HepG2 (cell line): ENCODE measurements around the gene TRPT1. TPM values are rescaled to one million over a fixed set of nuclear protein-coding genes. Genes with fewer than 3 reads are reported as not detected.

Experiments used
- ASH2L ChIP-seq: fragments of 300-600, 200-600 bp; sonication (generic); IDR thresholded peaks from 2 replicates; pipeline ENCODE4 v1.7.0; 2017; ENCODE audit warnings: low read depth, mild to moderate bottlenecking, moderate library complexity, mixed read lengths, low read length; ENCODE audit not compliant: insufficient read length
- ATF3 ChIP-seq: sonication (generic); formaldehyde crosslinking; IDR thresholded peaks from 2 replicates; pipeline ENCODE4 v1.4.0; 2020; ENCODE audit warnings: missing genetic modification reagents
- BHLHE40 ChIP-seq: IDR thresholded peaks from 2 replicates; pipeline ENCODE4 v1.6.1; 2011; ENCODE audit warnings: low read length, improper control_type of control experiment
- BRCA1 ChIP-seq: sonication (generic); formaldehyde crosslinking; IDR thresholded peaks from 2 replicates; pipeline ENCODE4 v1.4.0; 2020; ENCODE audit warnings: missing genetic modification reagents
- DR1 ChIP-seq: sonication (generic); formaldehyde crosslinking; IDR thresholded peaks from 2 replicates; pipeline ENCODE4 v1.8.0; 2021; ENCODE audit warnings: mild to moderate bottlenecking, missing genetic modification reagents, inconsistent platforms
- GLMP ChIP-seq: sonication (generic); formaldehyde crosslinking; IDR thresholded peaks from 2 replicates; pipeline ENCODE4 v1.9.0; 2021; ENCODE audit warnings: missing genetic modification reagents, mild to moderate bottlenecking, borderline replicate concordance
- HOXA3 ChIP-seq: sonication (generic); formaldehyde crosslinking; IDR thresholded peaks from 2 replicates; pipeline ENCODE4 v1.5.0; 2020; ENCODE audit warnings: missing genetic modification reagents
- LBX2 ChIP-seq: sonication (generic); formaldehyde crosslinking; IDR thresholded peaks from 2 replicates; pipeline ENCODE4 v1.5.0; 2020; ENCODE audit warnings: missing genetic modification reagents, mild to moderate bottlenecking, borderline replicate concordance
- MED1 ChIP-seq: sonication (generic); formaldehyde crosslinking; IDR thresholded peaks from 2 replicates; pipeline ENCODE4 v1.4.0; 2020; ENCODE audit warnings: missing genetic modification reagents
- REPIN1 ChIP-seq: sonication (generic); formaldehyde crosslinking; IDR thresholded peaks from 2 replicates; pipeline ENCODE4 v1.8.0; 2022; ENCODE audit warnings: missing genetic modification reagents, low read depth, mild to moderate bottlenecking, borderline replicate concordance
- RFXAP ChIP-seq: sonication (generic); formaldehyde crosslinking; IDR thresholded peaks from 2 replicates; pipeline ENCODE4 v1.4.0; 2020; ENCODE audit warnings: missing genetic modification reagents, borderline replicate concordance
- SAP130 ChIP-seq: IDR thresholded peaks from 2 replicates; pipeline ENCODE4 v1.6.1; 2016; ENCODE audit warnings: low read depth
- SIX1 ChIP-seq: sonication (generic); formaldehyde crosslinking; IDR thresholded peaks from 2 replicates; pipeline ENCODE4 v1.4.0; 2020; ENCODE audit warnings: missing genetic modification reagents, borderline replicate concordance
- SMAD1 ChIP-seq: sonication (generic); formaldehyde crosslinking; IDR thresholded peaks from 2 replicates; pipeline ENCODE4 v1.4.0; 2020; ENCODE audit warnings: missing genetic modification reagents, low read depth, mild to moderate bottlenecking, borderline replicate concordance
- SP2 ChIP-seq: sonication (generic); formaldehyde crosslinking; IDR thresholded peaks from 2 replicates; pipeline ENCODE4 v1.5.1; 2020; ENCODE audit warnings: mild to moderate bottlenecking, missing genetic modification reagents
- SRY ChIP-seq: sonication (generic); formaldehyde crosslinking; IDR thresholded peaks from 2 replicates; pipeline ENCODE4 v1.8.0; 2022; ENCODE audit warnings: mild to moderate bottlenecking, missing genetic modification reagents
- TAF15 ChIP-seq: fragments of 200-400 bp; formaldehyde crosslinking; IDR thresholded peaks from one replicate; pipeline ENCODE4 v1.6.1; 2018; ENCODE audit warnings: mild to moderate bottlenecking, low read depth, low read length; ENCODE audit not compliant: poor library complexity, severe bottlenecking
- U2AF2 ChIP-seq: fragments of 200-400 bp; formaldehyde crosslinking; IDR thresholded peaks from 2 replicates; pipeline ENCODE4 v1.6.1; 2017; ENCODE audit warnings: low read depth, mild to moderate bottlenecking, low read length
- USF2 ChIP-seq, 2 experiments: sonication (generic) in 1 of 2; formaldehyde crosslinking in 1 of 2; IDR thresholded peaks; 2 replicates each; pipeline versions ENCODE4 v1.5.1 to v1.6.1; 2011 to 2020; ENCODE audit warnings: borderline replicate concordance in 1 of 2, low read depth in 1 of 2, low read length in 1 of 2, mild to moderate bottlenecking in 1 of 2, missing genetic modification reagents in 1 of 2, moderate library complexity in 1 of 2
- YY1 ChIP-seq: IDR thresholded peaks from 2 replicates; pipeline ENCODE4 v1.6.1; 2011; ENCODE audit warnings: low read length, low read depth, moderate library complexity, mild to moderate bottlenecking; ENCODE audit not compliant: insufficient read depth, insufficient replicate concordance
- ZNF800 ChIP-seq: sonication (generic); formaldehyde crosslinking; IDR thresholded peaks from 2 replicates; pipeline ENCODE4 v1.4.0; 2020; ENCODE audit warnings: missing genetic modification reagents
- ZSCAN20 ChIP-seq: sonication (generic); formaldehyde crosslinking; IDR thresholded peaks from 2 replicates; pipeline ENCODE4 v1.4.0; 2020; ENCODE audit warnings: missing genetic modification reagents, mild to moderate bottlenecking, borderline replicate concordance
- polyA plus RNA-seq, 8 experiments: library from polyadenylated mRNA; depleted of rRNA in 3 of 8; stranded (reverse) in 7 of 8; unstranded in 1 of 8; fragments of >200 nt; fragmentation: Illumina TruSeq in 4 of 8; extraction: Trizol in 4 of 8; gene quantifications; 2 replicates each; pipeline versions ENCODE4 v1.2.1 to v1.2.3, GENCODE V29; 2011 to 2016; ENCODE audit warnings: low read depth in 4 of 8, missing spikeins in 1 of 8, mixed read lengths in 1 of 8; ENCODE audit not compliant: insufficient read depth in 1 of 8
- total RNA-seq, 5 experiments: library from RNA; depleted of rRNA; stranded (reverse); fragments of >200 nt; fragmentation: Illumina TruSeq; extraction: Trizol; gene quantifications; 2 replicates each; pipeline ENCODE4 v1.2.3, GENCODE V29; 2016; ENCODE audit warnings: low read depth in 1 of 5

TRPT1 gene
- total and polyA plus RNA-seq, 2 of the 13 experiments (the other 11 are each of a cell fraction or from before 2014, with no cell fraction given), result 24.8 to 40.7 TPM

- no peak for TF ChIP-seq GLMP (CRISPR knock-in tag)
- 0 out of 2 replicates have a peak, but pooled peaks have one; percentile 38 for TF ChIP-seq SMAD1 (CRISPR knock-in tag)
- peak; percentile 83 for TF ChIP-seq DR1 (CRISPR knock-in tag)
- TF ChIP-seq USF2 (IDR thresholded peaks at IDR 0.05; ENCODE audit: low read depth, low read length), result no peak
- TF ChIP-seq USF2 (CRISPR knock-in tag; IDR thresholded peaks at IDR 0.05; ENCODE audit: borderline replicate concordance), result no peak
- TF ChIP-seq ASH2L, result peak; percentile 74
- 0 out of 2 replicates have a peak, but pooled peaks have one; percentile 54 for TF ChIP-seq ZSCAN20 (CRISPR knock-in tag)
- 0 out of 2 replicates have a peak, but pooled peaks have one; percentile 3 for TF ChIP-seq ATF3
- peak; percentile 87 for TF ChIP-seq BHLHE40
- TF ChIP-seq SRY (CRISPR knock-in tag), result peak; percentile 57; the same call in 1 of the 2 replicates
- peak; percentile 64; the same call in 1 of the 2 replicates for TF ChIP-seq RFXAP (CRISPR knock-in tag)
- TF ChIP-seq HOXA3 (CRISPR knock-in tag), result peak; percentile 82; the same call in 1 of the 2 replicates
- peak; percentile 18; the same call in 1 of the 2 replicates for TF ChIP-seq REPIN1 (CRISPR knock-in tag)
- peak; percentile 32; the same call in 1 of the 2 replicates for TF ChIP-seq BRCA1 (CRISPR knock-in tag)
- no peak for TF ChIP-seq U2AF2
- TF ChIP-seq SIX1 (CRISPR knock-in tag), result peak; percentile 59; the same call in 1 of the 2 replicates
- TF ChIP-seq SP2 (CRISPR knock-in tag), result peak; percentile 79
- peak; percentile 71 for TF ChIP-seq YY1
- TF ChIP-seq MED1 (CRISPR knock-in tag), result peak; percentile 81
- TF ChIP-seq TAF15, result peak; percentile 90
- TF ChIP-seq LBX2 (CRISPR knock-in tag), result no peak
- peak; percentile 84 for TF ChIP-seq SAP130 (CRISPR knock-in tag)
- 0 out of 2 replicates have a peak, but pooled peaks have one; percentile 64 for TF ChIP-seq ZNF800 (CRISPR knock-in tag)
Observed at GRCh38 chr11:64240435-64241240, 14.7 kb upstream of the TRPT1 start, which contains the start of gene FKBP2 (continued).
